GM10266 (cell line): ENCODE measurements around the gene RBM12.
"Not testable (repeated sequence)": the region's sequence is repeated elsewhere in the genome, so short reads cannot be mapped to it uniquely, and the experiment has no call there.

Source experiments
- DNase-seq: peaks from one replicate; pipeline ENCODE4 v3.0.0; 2012; ENCODE audit errors: extremely low spot score
- CTCF ChIP-seq: IDR thresholded peaks from 2 replicates; pipeline ENCODE4 v1.5.1; 2012; ENCODE audit warnings: mild to moderate bottlenecking, low read depth; ENCODE audit not compliant: control insufficient read depth, insufficient read depth; ENCODE audit errors: missing control alignments

Gene RBM12

DNA sequence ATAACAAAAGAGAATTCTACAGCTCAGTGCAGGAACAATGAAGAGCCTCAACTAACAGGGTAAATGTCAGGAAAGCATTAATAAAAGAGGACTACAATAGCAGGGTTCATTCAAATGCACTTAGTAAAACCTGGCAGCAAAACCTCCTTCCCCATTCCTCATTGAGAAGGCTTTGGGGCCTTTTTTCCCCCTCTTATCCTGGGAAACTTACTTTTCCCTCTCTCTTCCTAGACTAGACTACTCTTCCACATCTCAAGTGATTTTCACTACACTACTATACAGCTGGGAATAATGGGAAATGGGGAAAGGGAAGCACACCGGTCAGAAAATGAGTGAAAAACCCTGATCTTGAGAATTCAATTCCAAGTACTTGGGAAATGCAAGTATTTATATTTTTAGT is 44.6 kb upstream of the RBM12 start:
- no peak for TF ChIP-seq CTCF
- DNase-seq: no peak

GRCh38 chr20:35708502-35708901 is 43.8 kb upstream of the RBM12 start:
- TF ChIP-seq CTCF: no peak
- DNase-seq: no peak

GRCh38 chr20:35706591-35707529 is 42.2 kb upstream of the RBM12 start:
- not testable (repeated sequence) for DNase-seq

DNA sequence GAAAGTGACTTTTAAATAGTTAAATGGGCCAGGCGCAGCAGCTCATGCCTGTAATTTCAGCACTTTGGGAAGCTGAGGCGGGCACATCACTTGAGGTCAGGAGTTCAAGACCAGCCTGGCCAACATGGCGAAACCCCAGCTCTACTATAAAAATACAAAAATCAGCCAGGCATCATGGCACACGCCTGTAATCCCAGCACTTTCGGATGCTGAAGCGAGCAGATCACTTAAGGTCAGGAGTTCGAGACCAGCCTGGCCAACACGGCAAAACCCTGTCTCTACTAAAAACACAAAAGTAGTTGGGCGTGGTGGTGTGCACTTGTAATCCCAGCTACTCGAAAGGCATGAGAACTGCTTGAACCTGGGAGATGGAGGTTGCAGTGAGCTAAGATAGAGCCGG is 41.2 kb upstream of the RBM12 start:
- DNase-seq: not testable (repeated sequence)

GRCh38 chr20:35704514-35705261 is 40.0 kb upstream of the RBM12 start:
- DNase-seq: no peak
- TF ChIP-seq CTCF: no peak

GRCh38 chr20:35702824-35703695 is 38.4 kb upstream of the RBM12 start:
- TF ChIP-seq CTCF: no peak
- DNase-seq: no peak

- TF ChIP-seq CTCF: no peak
- DNase-seq: no peak
These were observed 37.5 kb upstream of the RBM12 start for GRCh38 chr20:35702051-35702823.
